Astrocyte of the spinal cord (primary cell): ENCODE measurements around the gene ABCC1.

Source experiments
- DNase-seq: peaks from one replicate; pipeline ENCODE4 v3.0.0; 2011; ENCODE audit warnings: low read depth, low spot score
- H3K4me3 ChIP-seq: 2 replicates; pipeline ENCODE4 v1.5.1; 2011; ENCODE audit warnings: low read depth, mild to moderate bottlenecking, low read length, moderate library complexity
- in situ Hi-C: cut with HindIII; loops from 2 replicates; pipeline ENCODE4 v1.10.0; 2017; ENCODE audit warnings: low sequenced_read_pairs
- TF ChIP-seq, protein P1 (sequence below): IDR thresholded peaks from 2 replicates; pipeline ENCODE4 v1.5.1; 2012; ENCODE audit warnings: low read depth, mild to moderate bottlenecking, low read length, inconsistent platforms

Gene ABCC1

GRCh38 chr16:16047761-16048160 lies 98.3 kb downstream of the ABCC1 start:
- TF ChIP-seq, protein P1, sequence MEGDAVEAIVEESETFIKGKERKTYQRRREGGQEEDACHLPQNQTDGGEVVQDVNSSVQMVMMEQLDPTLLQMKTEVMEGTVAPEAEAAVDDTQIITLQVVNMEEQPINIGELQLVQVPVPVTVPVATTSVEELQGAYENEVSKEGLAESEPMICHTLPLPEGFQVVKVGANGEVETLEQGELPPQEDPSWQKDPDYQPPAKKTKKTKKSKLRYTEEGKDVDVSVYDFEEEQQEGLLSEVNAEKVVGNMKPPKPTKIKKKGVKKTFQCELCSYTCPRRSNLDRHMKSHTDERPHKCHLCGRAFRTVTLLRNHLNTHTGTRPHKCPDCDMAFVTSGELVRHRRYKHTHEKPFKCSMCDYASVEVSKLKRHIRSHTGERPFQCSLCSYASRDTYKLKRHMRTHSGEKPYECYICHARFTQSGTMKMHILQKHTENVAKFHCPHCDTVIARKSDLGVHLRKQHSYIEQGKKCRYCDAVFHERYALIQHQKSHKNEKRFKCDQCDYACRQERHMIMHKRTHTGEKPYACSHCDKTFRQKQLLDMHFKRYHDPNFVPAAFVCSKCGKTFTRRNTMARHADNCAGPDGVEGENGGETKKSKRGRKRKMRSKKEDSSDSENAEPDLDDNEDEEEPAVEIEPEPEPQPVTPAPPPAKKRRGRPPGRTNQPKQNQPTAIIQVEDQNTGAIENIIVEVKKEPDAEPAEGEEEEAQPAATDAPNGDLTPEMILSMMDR = no peak
- DNase-seq = no peak
- in situ Hi-C loops = no loop called here
- H3K4me3 ChIP-seq = no peak overlapping the region

DNA sequence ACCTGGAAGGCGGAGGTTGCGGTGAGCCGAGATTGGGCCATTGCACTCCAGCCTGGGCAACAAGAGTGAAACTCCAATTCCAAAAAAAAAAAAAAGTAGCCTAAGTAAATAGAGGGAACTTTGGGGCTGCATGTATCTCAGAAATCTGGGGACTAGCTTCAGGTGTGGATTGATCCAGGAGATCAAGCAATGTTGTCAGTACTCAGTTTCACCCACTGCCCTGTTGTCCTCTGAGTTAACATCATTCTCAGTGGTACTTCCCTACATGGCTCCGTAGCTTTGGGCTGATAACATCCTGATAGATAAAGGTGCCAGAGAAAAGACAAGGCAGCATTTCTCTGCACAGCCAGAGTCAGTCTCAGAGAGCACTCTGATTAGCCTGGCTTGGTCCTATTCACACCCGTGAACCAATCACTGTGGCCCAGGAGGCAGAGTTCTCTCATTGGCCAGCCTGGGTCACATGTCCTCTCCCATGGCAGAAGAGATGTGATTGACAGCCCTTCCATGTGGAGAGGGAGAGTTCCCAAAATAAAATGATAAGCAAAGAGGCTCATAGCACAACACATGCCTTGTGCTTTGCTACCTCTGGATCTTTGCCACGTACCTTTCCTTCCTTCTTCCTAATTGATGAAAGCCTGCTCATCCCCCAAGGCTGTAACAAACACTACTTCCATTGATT lies 99.6 kb downstream of the ABCC1 start:
- TF ChIP-seq, protein P1 = no peak
- in situ Hi-C loops = no loop called here
- no peak overlapping the region for H3K4me3 ChIP-seq
- DNase-seq = no peak

- DNase-seq = no peak
- in situ Hi-C loops = no loop called here
- H3K4me3 ChIP-seq = no peak overlapping the region
- TF ChIP-seq, protein P1 = no peak
These were observed 100.7 kb downstream of the ABCC1 start for GRCh38 chr16:16050106-16050505.

DNA sequence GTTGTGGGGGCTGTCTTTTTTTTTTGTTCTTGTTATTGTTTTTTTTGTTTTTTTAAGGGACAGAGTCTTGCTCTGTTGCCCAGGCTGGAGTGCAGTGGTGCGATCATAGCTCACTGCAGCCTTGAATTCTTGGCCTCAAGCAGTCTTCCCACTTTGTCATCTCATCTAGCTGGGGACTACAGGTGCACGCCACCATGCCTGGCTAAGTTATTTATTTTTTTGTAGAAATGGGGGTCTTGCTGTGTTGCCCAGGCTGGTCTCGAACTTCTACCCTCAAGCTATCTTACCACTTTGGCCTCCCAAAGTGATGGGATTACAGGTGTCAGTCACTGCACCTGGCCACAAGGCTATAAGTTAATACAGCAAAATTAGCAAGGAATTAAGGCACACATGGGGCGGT lies 101.7 kb downstream of the ABCC1 start:
- no peak for DNase-seq
- TF ChIP-seq, protein P1 = no peak
- in situ Hi-C loops = no loop called here
- no peak overlapping the region for H3K4me3 ChIP-seq

- TF ChIP-seq, protein P1 = no peak
- in situ Hi-C loops = no loop called here
These were observed 103.5 kb downstream of the ABCC1 start for GRCh38 chr16:16052916-16053315.

DNA sequence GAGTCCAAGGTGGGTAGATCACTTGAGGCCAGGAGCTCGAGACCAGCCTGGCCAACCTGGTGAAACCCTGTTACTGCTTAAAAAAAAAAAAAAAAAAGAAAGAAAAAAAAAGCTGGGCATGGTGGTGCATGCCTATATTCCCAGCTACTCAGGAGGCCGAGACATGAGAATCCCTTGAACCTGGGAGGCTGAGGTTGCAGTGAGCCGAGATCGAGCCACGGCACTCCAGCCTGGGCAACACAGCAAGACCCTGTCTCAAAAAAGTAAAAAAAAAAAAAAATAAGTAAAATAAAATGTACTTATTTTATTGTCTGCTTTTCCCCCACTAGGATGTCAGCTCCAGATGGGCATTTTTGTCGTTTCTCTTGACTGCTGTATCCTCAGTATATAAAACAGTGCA lies 107.7 kb downstream of the ABCC1 start:
- H3K4me3 ChIP-seq = no peak overlapping the region
- DNase-seq = no peak
- in situ Hi-C loops = no loop called here
- TF ChIP-seq, protein P1 = no peak

More at GRCh38 chr16:16052916-16053315, 103.5 kb downstream of the ABCC1 start:
- peak; percentile 33 for DNase-seq
- no peak overlapping the region for H3K4me3 ChIP-seq
